Smooth muscle cell (in vitro differentiated cells): Measurements from ENCODE around the gene CDH15. TPM values are rescaled to one million over a fixed set of nuclear protein-coding genes. Genes with fewer than 3 reads are reported as not detected.

ENCODE experiments used
- DNase-seq: peaks from one replicate; lab custom pipeline; 2025; ENCODE audit not compliant: unreplicated experiment; lab: John Stamatoyannopoulos, UW
- H2AFZ ChIP-seq: fragments of 200-600 bp; sonication (generic); 2 replicates; pipeline ENCODE4 v1.6.0; 2016; ENCODE audit warnings: antibody characterized with exemption, low read depth, mild to moderate bottlenecking
- H3F3A ChIP-seq: fragments of 200-600 bp; sonication (generic); 2 replicates; pipeline ENCODE4 v1.6.0; 2017; ENCODE audit warnings: antibody characterized with exemption, low read depth
- H3K27ac ChIP-seq: fragments of 200-600 bp; sonication (generic); 2 replicates; pipeline ENCODE4 v1.5.1; 2016; ENCODE audit warnings: low read depth, mild to moderate bottlenecking
- H3K27me3 ChIP-seq: fragments of 200-600 bp; sonication (generic); 2 replicates; pipeline ENCODE4 v1.6.1; 2016; ENCODE audit warnings: low read depth, mild to moderate bottlenecking
- H3K36me3 ChIP-seq: fragments of 200-600 bp; sonication (generic); 2 replicates; pipeline ENCODE4 v1.5.1; 2016; ENCODE audit warnings: low read depth
- H3K4me1 ChIP-seq: fragments of 200-600 bp; sonication (generic); 2 replicates; pipeline ENCODE4 v1.5.1; 2016; ENCODE audit warnings: low read depth
- H3K4me2 ChIP-seq: fragments of 200-600 bp; sonication (generic); 2 replicates; pipeline ENCODE4 v1.6.0; 2016; ENCODE audit warnings: mild to moderate bottlenecking
- H3K4me3 ChIP-seq: fragments of 200-600 bp; sonication (generic); 2 replicates; pipeline ENCODE4 v1.5.1; 2016; ENCODE audit warnings: mild to moderate bottlenecking
- H3K79me2 ChIP-seq: fragments of 200-600 bp; sonication (generic); 2 replicates; pipeline ENCODE4 v1.6.0; 2016; ENCODE audit warnings: low read depth, mild to moderate bottlenecking
- H3K9ac ChIP-seq: fragments of 200-600 bp; sonication (generic); 2 replicates; pipeline ENCODE4 v1.6.0; 2016; ENCODE audit warnings: low read depth
- H3K9me3 ChIP-seq: fragments of 200-600 bp; sonication (generic); replicated peaks from 2 replicates; pipeline ENCODE4 v1.5.1; 2016; ENCODE audit warnings: low read depth
- H4K20me1 ChIP-seq: fragments of 200-600 bp; sonication (generic); 2 replicates; pipeline ENCODE4 v1.6.0; 2016; ENCODE audit warnings: low read depth
- WGBS: methylation state at CpG from one replicate; pipeline ENCODE4 v1.1.7; 2016; ENCODE audit warnings: low lambda C conversion rate; 5-methylcytosine and 5-hydroxymethylcytosine counted together
- polyA plus RNA-seq: library from polyadenylated mRNA; unstranded; fragments of >200 nt; fragmentation: Nextera tagmentation; extraction: Ambion mirVana; gene quantifications from 2 replicates; pipeline ENCODE4 v1.2.1, GENCODE V29; 2016
- total RNA-seq: library from RNA; depleted of rRNA; stranded (reverse); fragments of >200 nt; gene quantifications from 2 replicates; pipeline ENCODE4 v1.2.3, GENCODE V29; 2014
- TF ChIP-seq, protein P1 (sequence below): fragments of 200-600 bp; sonication (generic); IDR thresholded peaks from 2 replicates; pipeline ENCODE4 v1.5.1; 2017; ENCODE audit warnings: borderline replicate concordance, mild to moderate bottlenecking, antibody characterized with exemption; ENCODE audit not compliant: insufficient read depth, poor library complexity, severe bottlenecking

Gene CDH15
- total and polyA plus RNA-seq, 2 experiments from 2014 or later = 0.36 to 1.4 TPM

DNA sequence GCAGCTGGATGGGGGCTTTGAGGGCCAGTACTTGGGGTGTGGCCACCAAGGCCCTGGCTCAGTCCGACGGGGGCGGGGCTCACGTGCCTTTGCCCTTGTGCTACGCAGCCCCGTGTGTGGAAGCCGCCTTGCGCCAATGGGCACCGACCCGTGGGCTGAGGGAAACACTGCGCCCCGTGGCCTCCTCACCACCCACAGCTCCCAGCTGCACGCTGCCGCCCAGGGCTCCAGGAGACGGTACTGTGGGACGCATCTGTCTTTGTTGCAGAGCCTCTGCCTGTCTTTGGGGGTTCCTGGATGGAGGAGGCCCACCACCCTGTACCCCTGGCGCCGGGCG lies 7.6 kb downstream of the CDH15 start:
- H3K9ac ChIP-seq = no peak overlapping the region
- no peaks in the 10 kb centered on the region for H3K4me1 ChIP-seq
- H3K4me2 ChIP-seq = no peak overlapping the region
- no peak overlapping the region for H3K4me3 ChIP-seq
- 93% methylated on average over 18 of the region's 19 CpGs for WGBS
- H3F3A ChIP-seq = no peaks in the 10 kb centered on the region
- H4K20me1 ChIP-seq = no peaks in the 10 kb centered on the region
- peaks cover 6% of the 10 kb centered on the region for H3K27me3 ChIP-seq
- TF ChIP-seq, protein P1, sequence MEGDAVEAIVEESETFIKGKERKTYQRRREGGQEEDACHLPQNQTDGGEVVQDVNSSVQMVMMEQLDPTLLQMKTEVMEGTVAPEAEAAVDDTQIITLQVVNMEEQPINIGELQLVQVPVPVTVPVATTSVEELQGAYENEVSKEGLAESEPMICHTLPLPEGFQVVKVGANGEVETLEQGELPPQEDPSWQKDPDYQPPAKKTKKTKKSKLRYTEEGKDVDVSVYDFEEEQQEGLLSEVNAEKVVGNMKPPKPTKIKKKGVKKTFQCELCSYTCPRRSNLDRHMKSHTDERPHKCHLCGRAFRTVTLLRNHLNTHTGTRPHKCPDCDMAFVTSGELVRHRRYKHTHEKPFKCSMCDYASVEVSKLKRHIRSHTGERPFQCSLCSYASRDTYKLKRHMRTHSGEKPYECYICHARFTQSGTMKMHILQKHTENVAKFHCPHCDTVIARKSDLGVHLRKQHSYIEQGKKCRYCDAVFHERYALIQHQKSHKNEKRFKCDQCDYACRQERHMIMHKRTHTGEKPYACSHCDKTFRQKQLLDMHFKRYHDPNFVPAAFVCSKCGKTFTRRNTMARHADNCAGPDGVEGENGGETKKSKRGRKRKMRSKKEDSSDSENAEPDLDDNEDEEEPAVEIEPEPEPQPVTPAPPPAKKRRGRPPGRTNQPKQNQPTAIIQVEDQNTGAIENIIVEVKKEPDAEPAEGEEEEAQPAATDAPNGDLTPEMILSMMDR = no peak
- no peak overlapping the region for H3K27ac ChIP-seq
- H3K9me3 ChIP-seq = no peaks in the 10 kb centered on the region
- H2AFZ ChIP-seq = no peak overlapping the region
- H3K36me3 ChIP-seq = no peaks in the 10 kb centered on the region
- H3K79me2 ChIP-seq = no peaks in the 10 kb centered on the region
- no peak for DNase-seq

DNA sequence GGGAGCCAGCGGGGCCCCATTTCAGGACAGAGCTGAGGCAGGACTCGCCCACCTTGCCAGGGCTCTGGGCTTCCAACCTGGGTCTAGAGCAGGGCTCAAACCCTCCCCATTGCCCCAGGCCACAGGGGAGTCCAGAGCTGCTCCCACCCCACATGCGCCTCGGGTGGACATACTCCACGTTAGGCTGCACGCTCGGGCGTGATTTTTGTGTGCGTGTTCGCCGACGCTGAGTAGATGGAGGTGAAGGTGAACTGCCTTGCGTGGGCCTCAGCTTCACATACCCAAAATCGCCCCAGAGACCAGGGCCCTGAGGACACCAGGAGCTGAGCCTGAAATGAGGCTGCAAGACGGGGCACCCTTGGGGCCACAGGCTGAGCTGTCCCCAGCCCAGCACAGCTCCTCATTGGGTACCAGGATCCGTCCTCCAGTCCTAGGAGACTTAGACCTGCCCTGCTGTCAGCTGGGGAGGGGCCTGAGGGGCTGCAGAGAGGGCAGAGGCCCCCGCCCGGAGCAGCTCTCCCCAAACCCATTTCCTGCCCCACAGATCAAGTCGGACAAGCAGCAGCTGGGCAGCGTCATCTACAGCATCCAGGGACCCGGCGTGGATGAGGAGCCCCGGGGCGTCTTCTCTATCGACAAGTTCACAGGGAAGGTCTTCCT lies 8.2 kb downstream of the CDH15 start:
- no peak overlapping the region for H3K9ac ChIP-seq
- peaks cover 6% of the 10 kb centered on the region for H3K27me3 ChIP-seq
- no peak overlapping the region for H3K4me3 ChIP-seq
- no peaks in the 10 kb centered on the region for H3K36me3 ChIP-seq
- H3K79me2 ChIP-seq = no peaks in the 10 kb centered on the region
- no peaks in the 10 kb centered on the region for H3K9me3 ChIP-seq
- H2AFZ ChIP-seq = no peak overlapping the region
- H3F3A ChIP-seq = no peaks in the 10 kb centered on the region
- no peak overlapping the region for H3K4me2 ChIP-seq
- no peaks in the 10 kb centered on the region for H4K20me1 ChIP-seq
- TF ChIP-seq, protein P1 = no peak
- H3K4me1 ChIP-seq = no peaks in the 10 kb centered on the region
- H3K27ac ChIP-seq = no peak overlapping the region
- 89% methylated on average over 25 of the region's 25 CpGs for WGBS
- DNase-seq = no peak

DNA sequence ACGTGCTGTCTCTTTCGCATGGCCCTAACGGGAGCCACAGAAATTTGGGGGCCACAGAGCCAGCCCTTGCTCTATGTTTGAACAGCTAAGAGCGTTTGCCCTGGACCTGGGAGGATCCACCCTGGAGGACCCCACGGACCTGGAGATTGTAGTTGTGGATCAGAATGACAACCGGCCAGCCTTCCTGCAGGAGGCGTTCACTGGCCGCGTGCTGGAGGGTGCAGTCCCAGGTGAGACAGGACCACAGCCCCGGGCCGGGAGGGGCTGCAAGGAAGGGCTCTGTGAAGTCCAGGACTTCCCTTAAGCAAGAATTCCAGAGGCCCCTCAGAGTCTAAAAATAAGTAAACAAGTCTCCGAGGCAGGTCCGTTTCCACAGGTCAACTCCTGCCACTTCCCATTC lies 11.9 kb downstream of the CDH15 start:
- Histone ChIP-seq H4K20me1 (no peaks in the 10 kb centered on the region), H3K27me3 (peaks cover 6% of the 10 kb centered on the region), H3K9me3 (no peaks in the 10 kb centered on the region), H3K9ac (no peak overlapping the region), H3K36me3 (no peaks in the 10 kb centered on the region), H3K4me1 (no peaks in the 10 kb centered on the region), H3K27ac (no peak overlapping the region), H3K4me2 (no peak overlapping the region), H3K79me2 (no peaks in the 10 kb centered on the region), H3K4me3 (no peak overlapping the region), H2AFZ (no peak overlapping the region), H3F3A (peaks cover 12% of the 10 kb centered on the region)
- WGBS = 77% methylated on average over 13 of the region's 13 CpGs
- TF ChIP-seq, protein P1 = no peak
- DNase-seq = no peak

DNA sequence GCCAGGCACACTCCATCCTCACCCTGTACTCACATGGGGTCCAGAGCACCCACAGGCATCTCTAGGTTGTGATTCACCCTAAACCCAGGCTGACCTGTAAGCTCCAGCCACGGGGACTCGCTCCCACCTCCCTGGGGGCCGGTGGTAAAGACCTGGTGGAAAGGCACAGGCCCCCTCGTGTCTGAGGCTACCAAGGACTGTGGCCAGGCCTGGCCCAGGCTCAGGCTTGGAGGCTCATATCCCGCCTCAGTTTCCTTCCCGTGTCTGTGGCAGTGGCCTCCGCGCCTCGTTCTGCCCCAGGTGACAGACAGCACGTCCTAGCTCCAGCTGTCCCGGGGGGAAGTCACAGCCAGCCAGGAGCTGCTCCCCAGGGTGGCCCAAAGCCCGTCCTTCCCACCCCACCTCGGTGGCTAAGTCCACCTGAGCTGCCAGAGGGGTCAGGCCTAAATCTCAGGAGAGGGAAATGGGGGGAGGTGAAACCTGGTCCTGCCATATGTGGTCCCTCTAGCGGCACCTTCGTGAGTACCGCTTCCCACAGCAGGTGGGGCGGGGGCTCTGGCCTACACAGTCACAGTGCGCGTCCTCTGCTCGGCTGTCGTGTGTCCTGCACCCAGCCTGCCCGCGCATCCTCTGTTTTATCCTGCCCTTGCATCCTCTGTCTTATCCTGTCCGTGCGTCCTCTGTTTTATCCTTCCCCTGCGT lies 12.6 kb downstream of the CDH15 start:
- no peak for DNase-seq
- Histone ChIP-seq H4K20me1 (no peaks in the 10 kb centered on the region), H3K4me1 (no peaks in the 10 kb centered on the region), H3K79me2 (no peaks in the 10 kb centered on the region), H3K9me3 (no peaks in the 10 kb centered on the region), H3K27me3 (peaks cover 6% of the 10 kb centered on the region), H3K4me3 (no peak overlapping the region), H3K27ac (no peak overlapping the region), H3K36me3 (no peaks in the 10 kb centered on the region), H2AFZ (no peak overlapping the region), H3F3A (peaks cover 12% of the 10 kb centered on the region), H3K9ac (no peak overlapping the region), H3K4me2 (no peak overlapping the region)
- TF ChIP-seq, protein P1 = no peak
- WGBS = 85% methylated on average over 20 of the region's 26 CpGs
